T1000 (cell line): ENCODE measurements around the gene MYL11.
"Not testable (repeated sequence)": the region's sequence is repeated elsewhere in the genome, so short reads cannot be mapped to it uniquely, and the experiment has no call there.

Experiments used
- DNase-seq: peaks from one replicate; lab custom pipeline; 2025; ENCODE audit warnings: mixed read lengths; lab: John Stamatoyannopoulos, UW

The MYL11 gene

GRCh38 chr16:30374538-30374937 lies at the start of gene MYL11:
Gene MYL11 (plus strand): TSS chr16:30374802. CDS start chr16:30374858, 56 bp downstream.
- no peak for DNase-seq

GRCh38 chr16:30334473-30334989 lies 40.1 kb upstream of the MYL11 start:
- DNase-seq, result peak; percentile 80

GRCh38 chr16:30335028-30335597 lies 39.5 kb upstream of the MYL11 start:
- peak; percentile 94 for DNase-seq

- DNase-seq, result peak; percentile 63
Observed at GRCh38 chr16:30335598-30336474, 38.8 kb upstream of the MYL11 start.

- not testable (repeated sequence) for DNase-seq
Observed at GRCh38 chr16:30337964-30338357, 36.6 kb upstream of the MYL11 start.

GRCh38 chr16:30338715-30339114 lies 35.9 kb upstream of the MYL11 start:
- not testable (repeated sequence) for DNase-seq

GRCh38 chr16:30340621-30341020 lies 34.0 kb upstream of the MYL11 start:
- no peak for DNase-seq

- not testable (repeated sequence) for DNase-seq
Observed at GRCh38 chr16:30341971-30342370, 32.6 kb upstream of the MYL11 start.

GRCh38 chr16:30342751-30343490 lies 31.7 kb upstream of the MYL11 start:
- DNase-seq, result no peak

- not testable (repeated sequence) for DNase-seq
Observed at GRCh38 chr16:30343491-30343820, 31.1 kb upstream of the MYL11 start.

- no peak for DNase-seq
Observed at GRCh38 chr16:30346286-30346685, 28.3 kb upstream of the MYL11 start.

GRCh38 chr16:30348113-30348512 lies 26.5 kb upstream of the MYL11 start:
- no peak for DNase-seq

GRCh38 chr16:30348929-30349328 lies 25.7 kb upstream of the MYL11 start:
- DNase-seq, result no peak

- DNase-seq, result no peak
Observed at GRCh38 chr16:30349675-30350074, 24.9 kb upstream of the MYL11 start.

GRCh38 chr16:30350134-30350871 lies 24.3 kb upstream of the MYL11 start:
- no peak for DNase-seq

GRCh38 chr16:30351001-30351441 lies 23.6 kb upstream of the MYL11 start:
- no peak for DNase-seq

GRCh38 chr16:30351586-30352419 lies 22.8 kb upstream of the MYL11 start:
- DNase-seq, result peak; percentile 76

GRCh38 chr16:30352488-30353401 lies 21.9 kb upstream of the MYL11 start:
- DNase-seq, result no peak

GRCh38 chr16:30353438-30354129 lies 21.0 kb upstream of the MYL11 start:
- DNase-seq, result no peak
